A549 (cell line): ENCODE results near the gene CARD11. TPM values are rescaled to one million over a fixed set of nuclear protein-coding genes. Genes with fewer than 3 reads are reported as not detected.

ENCODE experiments used
- ATAC-seq, 2 experiments: fragments of 200-7000 bp in 1 of 2; fragments of >200 bp in 1 of 2; cut with Nextera tagmentation in 1 of 2; cut with Tn5 transposase in 1 of 2; 3 replicates each; pipeline versions ENCODE4 v1.8.0 to v1.9.1; 2018 to 2020; ENCODE audit warnings: mild to moderate bottlenecking in 1 of 2, moderate library complexity in 1 of 2
- CTCF ChIA-PET: fragments of 300-600 bp; sonication (Branson Sonifier 250); formaldehyde crosslinking; extraction: SDS; loops from one replicate; lab custom pipeline; 2021; ENCODE audit warnings: antibody characterized with exemption, inconsistent platforms; lab: Yijun Ruan, JAX
- POLR2A ChIA-PET: fragments of 350-600 bp; formaldehyde crosslinking; extraction: SDS; loops from one replicate; lab custom pipeline; 2021; ENCODE audit warnings: antibody characterized with exemption, inconsistent platforms; lab: Yijun Ruan, JAX
- DNase-seq, 2 experiments: peaks; one replicate each; pipeline versions ENCODE4 v3.0.0 to v3.0.0-alpha.2; 2011 to 2016; ENCODE audit warnings: low read depth in 1 of 2, low spot score in 1 of 2
- FAIRE-seq: peaks from 2 replicates; lab custom pipeline; 2011; peaks lifted over from hg19 to GRCh38; lab: Jason Lieb, UNC
- H3K27ac ChIP-seq, 2 experiments: fragments of >200 bp; sonication (Bioruptor Twin); formaldehyde crosslinking; 3 replicates each; pipeline ENCODE4 v1.5.1; 2016 to 2017
- H3K4me1 ChIP-seq: fragments of >200 bp; sonication (Bioruptor Twin); formaldehyde crosslinking; 3 replicates; pipeline ENCODE4 v1.6.1; 2016
- H3K4me2 ChIP-seq: fragments of >200 bp; sonication (Bioruptor Twin); formaldehyde crosslinking; 3 replicates; pipeline ENCODE4 v1.6.1; 2016
- H3K4me3 ChIP-seq: fragments of >200 bp; sonication (Bioruptor Twin); formaldehyde crosslinking; 3 replicates; pipeline ENCODE4 v1.5.1; 2016
- H3K9me3 ChIP-seq: fragments of >200 bp; sonication (Bioruptor Twin); formaldehyde crosslinking; 3 replicates; pipeline ENCODE4 v1.6.1; 2016
- CBX2 ChIP-seq: fragments of 200-600 bp; sonication (generic); IDR thresholded peaks from 2 replicates; pipeline ENCODE4 v1.6.1; 2016; ENCODE audit warnings: low read depth, mild to moderate bottlenecking, borderline replicate concordance
- CEBPB ChIP-seq, 2 experiments: fragments of >200 bp in 1 of 2; sonication (Bioruptor Twin) in 1 of 2; formaldehyde crosslinking in 1 of 2; IDR thresholded peaks; 2 replicates each; pipeline ENCODE4 v1.6.1; 2012 to 2016
- CHD4 ChIP-seq: fragments of 200-600 bp; sonication (generic); IDR thresholded peaks from 2 replicates; pipeline ENCODE4 v1.6.1; 2016; ENCODE audit warnings: antibody characterized with exemption, mild to moderate bottlenecking, borderline replicate concordance
- EHMT2 ChIP-seq: fragments of 200-600 bp; sonication (generic); IDR thresholded peaks from 2 replicates; pipeline ENCODE4 v1.6.1; 2016; ENCODE audit warnings: antibody characterized with exemption, low read depth, mild to moderate bottlenecking, moderate library complexity
- FOXS1 ChIP-seq: fragments of 250-450 bp; sonication (Bioruptor Pico); IDR thresholded peaks from 2 replicates; pipeline ENCODE4 v1.5.0; 2020; ENCODE audit warnings: mild to moderate bottlenecking, moderate library complexity
- HOXB13 ChIP-seq: fragments of 250-450 bp; sonication (Bioruptor Pico); IDR thresholded peaks from 2 replicates; pipeline ENCODE4 v1.5.0; 2020; ENCODE audit warnings: low read depth, mild to moderate bottlenecking, moderate library complexity
- HOXB5 ChIP-seq: fragments of 250-450 bp; sonication (Bioruptor Pico); IDR thresholded peaks from 2 replicates; pipeline ENCODE4 v1.5.0; 2020; ENCODE audit warnings: mild to moderate bottlenecking, moderate library complexity
- JUNB ChIP-seq: fragments of >200 bp; sonication (Bioruptor Twin); formaldehyde crosslinking; IDR thresholded peaks from 2 replicates; pipeline ENCODE4 v1.6.1; 2016
- MYC ChIP-seq: IDR thresholded peaks from 2 replicates; pipeline ENCODE4 v1.6.1; 2012; ENCODE audit warnings: mild to moderate bottlenecking, inconsistent platforms, low read length, improper control_type of control experiment, borderline replicate concordance
- NR3C1 ChIP-seq: fragments of >200 bp; sonication (Bioruptor Twin); formaldehyde crosslinking; IDR thresholded peaks from 3 replicates; pipeline ENCODE4 v1.6.1; 2017
- POLR2A ChIP-seq: IDR thresholded peaks from 2 replicates; pipeline ENCODE4 v1.6.1; 2012; ENCODE audit warnings: mild to moderate bottlenecking, low read length
- POLR2AphosphoS2 ChIP-seq: conservative IDR thresholded peaks from 2 replicates; pipeline ENCODE4 v1.6.1; 2012; ENCODE audit warnings: low read length, improper control_type of control experiment, inconsistent platforms
- RAD21 ChIP-seq, 2 experiments: fragments of >200 bp in 1 of 2; sonication (Bioruptor Twin) in 1 of 2; formaldehyde crosslinking in 1 of 2; IDR thresholded peaks in 1 of 2; conservative IDR thresholded peaks in 1 of 2; 2 replicates in 1 of 2; 3 replicates in 1 of 2; pipeline ENCODE4 v1.6.1; 2012 to 2018; ENCODE audit warnings: inconsistent platforms in 1 of 2
- RCOR1 ChIP-seq: fragments of 150-350 bp; IDR thresholded peaks from 2 replicates; pipeline ENCODE4 v1.6.1; 2014; ENCODE audit warnings: antibody characterized with exemption, low read length, low read depth
- RNF2 ChIP-seq: fragments of 200-600 bp; sonication (generic); IDR thresholded peaks from 2 replicates; pipeline ENCODE4 v1.6.1; 2016; ENCODE audit warnings: low read depth, mild to moderate bottlenecking, antibody characterized with exemption, moderate library complexity, borderline replicate concordance
- SMC3 ChIP-seq: fragments of >200 bp; sonication (Bioruptor Twin); formaldehyde crosslinking; IDR thresholded peaks from 3 replicates; pipeline ENCODE4 v1.6.1; 2018; ENCODE audit warnings: inconsistent platforms
- TFCP2L1 ChIP-seq: fragments of 250-450 bp; sonication (Bioruptor Pico); IDR thresholded peaks from 2 replicates; pipeline ENCODE4 v1.5.0; 2021; ENCODE audit warnings: mild to moderate bottlenecking
- ZNF302 ChIP-seq: fragments of 250-450 bp; sonication (Bioruptor Pico); IDR thresholded peaks from 2 replicates; pipeline ENCODE4 v1.9.0; 2021; ENCODE audit warnings: inconsistent platforms, mild to moderate bottlenecking, moderate library complexity
- ZSCAN20 ChIP-seq: fragments of 250-450 bp; sonication (Bioruptor Pico); IDR thresholded peaks from 2 replicates; pipeline ENCODE4 v1.8.0; 2022; ENCODE audit warnings: mild to moderate bottlenecking, moderate library complexity
- WGBS: methylation state at CpG from one replicate; pipeline ENCODE4 v1.1.6; 2017; ENCODE audit errors: missing lambda C conversion rate; 5-methylcytosine and 5-hydroxymethylcytosine counted together
- polyA plus RNA-seq, 4 experiments: library from polyadenylated mRNA; depleted of rRNA in 3 of 4; stranded (reverse); fragments of >200 nt; fragmentation: RNase III in 1 of 4; extraction: RNeasy Plus Mini Kit Qiagen cat#74134 plus additional on column Dnase treatment in 1 of 4; gene quantifications; 2 replicates in 3 of 4; 3 replicates in 1 of 4; pipeline ENCODE4 v1.2.3, GENCODE V29; 2011 to 2017
- TF ChIP-seq, protein P1 (sequence below): fragments of 200-600 bp; sonication (generic); IDR thresholded peaks from 2 replicates; pipeline ENCODE4 v1.6.1; 2016; ENCODE audit warnings: antibody characterized with exemption, mild to moderate bottlenecking, moderate library complexity
- TF ChIP-seq, protein P2 (sequence below): fragments of >200 bp; sonication (Bioruptor Twin); formaldehyde crosslinking; IDR thresholded peaks from 3 replicates; pipeline ENCODE4 v1.6.1; 2016
- TF ChIP-seq, protein P3 (sequence below): IDR thresholded peaks from 2 replicates; pipeline ENCODE4 v1.6.1; 2012
- TF ChIP-seq, protein P4 (sequence below): fragments of 450-650 bp; IDR thresholded peaks from 2 replicates; pipeline ENCODE4 v1.6.1; 2014; ENCODE audit warnings: antibody characterized with exemption

The CARD11 gene
- polyA plus RNA-seq, 2 of the 4 experiments (the other 2 are of a cell fraction) = 0.48 to 1.1 TPM

GRCh38 chr7:3028071-3028757, 15.5 kb downstream of the CARD11 start (continued):
- TF ChIP-seq, protein P1, sequence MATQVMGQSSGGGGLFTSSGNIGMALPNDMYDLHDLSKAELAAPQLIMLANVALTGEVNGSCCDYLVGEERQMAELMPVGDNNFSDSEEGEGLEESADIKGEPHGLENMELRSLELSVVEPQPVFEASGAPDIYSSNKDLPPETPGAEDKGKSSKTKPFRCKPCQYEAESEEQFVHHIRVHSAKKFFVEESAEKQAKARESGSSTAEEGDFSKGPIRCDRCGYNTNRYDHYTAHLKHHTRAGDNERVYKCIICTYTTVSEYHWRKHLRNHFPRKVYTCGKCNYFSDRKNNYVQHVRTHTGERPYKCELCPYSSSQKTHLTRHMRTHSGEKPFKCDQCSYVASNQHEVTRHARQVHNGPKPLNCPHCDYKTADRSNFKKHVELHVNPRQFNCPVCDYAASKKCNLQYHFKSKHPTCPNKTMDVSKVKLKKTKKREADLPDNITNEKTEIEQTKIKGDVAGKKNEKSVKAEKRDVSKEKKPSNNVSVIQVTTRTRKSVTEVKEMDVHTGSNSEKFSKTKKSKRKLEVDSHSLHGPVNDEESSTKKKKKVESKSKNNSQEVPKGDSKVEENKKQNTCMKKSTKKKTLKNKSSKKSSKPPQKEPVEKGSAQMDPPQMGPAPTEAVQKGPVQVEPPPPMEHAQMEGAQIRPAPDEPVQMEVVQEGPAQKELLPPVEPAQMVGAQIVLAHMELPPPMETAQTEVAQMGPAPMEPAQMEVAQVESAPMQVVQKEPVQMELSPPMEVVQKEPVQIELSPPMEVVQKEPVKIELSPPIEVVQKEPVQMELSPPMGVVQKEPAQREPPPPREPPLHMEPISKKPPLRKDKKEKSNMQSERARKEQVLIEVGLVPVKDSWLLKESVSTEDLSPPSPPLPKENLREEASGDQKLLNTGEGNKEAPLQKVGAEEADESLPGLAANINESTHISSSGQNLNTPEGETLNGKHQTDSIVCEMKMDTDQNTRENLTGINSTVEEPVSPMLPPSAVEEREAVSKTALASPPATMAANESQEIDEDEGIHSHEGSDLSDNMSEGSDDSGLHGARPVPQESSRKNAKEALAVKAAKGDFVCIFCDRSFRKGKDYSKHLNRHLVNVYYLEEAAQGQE = no peak
- TF ChIP-seq CBX2 (no peak), CHD4 (no peak), RNF2 (no peak)
- TF ChIP-seq, protein P2, sequence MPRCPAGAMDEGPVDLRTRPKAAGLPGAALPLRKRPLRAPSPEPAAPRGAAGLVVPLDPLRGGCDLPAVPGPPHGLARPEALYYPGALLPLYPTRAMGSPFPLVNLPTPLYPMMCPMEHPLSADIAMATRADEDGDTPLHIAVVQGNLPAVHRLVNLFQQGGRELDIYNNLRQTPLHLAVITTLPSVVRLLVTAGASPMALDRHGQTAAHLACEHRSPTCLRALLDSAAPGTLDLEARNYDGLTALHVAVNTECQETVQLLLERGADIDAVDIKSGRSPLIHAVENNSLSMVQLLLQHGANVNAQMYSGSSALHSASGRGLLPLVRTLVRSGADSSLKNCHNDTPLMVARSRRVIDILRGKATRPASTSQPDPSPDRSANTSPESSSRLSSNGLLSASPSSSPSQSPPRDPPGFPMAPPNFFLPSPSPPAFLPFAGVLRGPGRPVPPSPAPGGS = no peak

DNA sequence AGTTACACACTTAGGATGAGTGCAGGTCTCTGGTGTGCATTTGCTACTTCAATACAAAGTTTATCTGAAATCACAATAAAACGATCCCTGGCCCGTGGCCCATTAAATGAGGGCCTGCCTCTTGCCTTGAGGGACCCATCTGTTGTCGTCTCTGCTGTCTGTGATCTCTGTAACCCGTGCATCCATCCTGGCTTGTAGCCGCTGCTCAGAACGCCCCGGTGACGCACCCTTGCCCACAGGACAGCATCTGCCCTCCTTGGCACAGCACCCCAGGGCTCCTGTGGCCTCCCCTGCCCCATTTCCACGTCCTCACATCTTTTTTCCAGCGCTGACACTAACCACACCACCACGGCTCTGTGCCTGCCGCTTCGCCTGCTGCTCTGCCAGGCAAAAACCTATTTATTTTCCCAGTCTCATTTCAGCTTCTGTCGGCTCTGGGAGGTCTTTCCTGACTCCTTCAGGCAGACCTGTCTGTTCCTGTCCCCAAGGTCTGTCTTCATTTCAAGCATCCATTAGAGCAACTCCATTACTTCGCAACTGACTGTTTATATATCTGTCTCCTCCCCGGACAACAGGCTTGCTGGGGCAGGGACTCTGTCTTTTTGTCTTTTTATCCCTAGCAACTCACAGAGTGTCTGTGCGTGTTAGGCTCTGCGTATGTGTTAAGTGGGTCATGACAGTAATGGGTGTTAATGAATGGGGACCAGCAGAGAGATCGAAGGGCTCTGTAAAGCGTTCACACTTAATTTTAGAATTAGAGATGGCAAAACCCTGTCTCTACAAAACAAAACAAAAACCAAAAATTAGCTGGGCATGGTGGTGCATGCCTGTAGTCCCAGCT, 16.4 kb downstream of the CARD11 start:
- ATAC-seq = no peak
- TF ChIP-seq CEBPB (IDR thresholded peaks at IDR 0.05) (no peak), POLR2A (0 out of 2 replicates have a peak, but pooled peaks have one; percentile 6)
- FAIRE-seq = no peak
- POLR2A ChIA-PET = no interaction called here
- CTCF ChIA-PET = no interaction called here
- no peak for DNase-seq
- Histone ChIP-seq H3K9me3 (peaks cover 11% of the 10 kb centered on the region; the same call in 2 of the 3 replicates), H3K4me2 (peak overlapping the region; percentile 48), H3K4me3 (no peak overlapping the region), H3K4me1 (peaks cover 21% of the 10 kb centered on the region), H3K27ac (peak overlapping the region; percentile 67 to 83)
- 90% methylated on average over 20 of the region's 20 CpGs for WGBS

DNA sequence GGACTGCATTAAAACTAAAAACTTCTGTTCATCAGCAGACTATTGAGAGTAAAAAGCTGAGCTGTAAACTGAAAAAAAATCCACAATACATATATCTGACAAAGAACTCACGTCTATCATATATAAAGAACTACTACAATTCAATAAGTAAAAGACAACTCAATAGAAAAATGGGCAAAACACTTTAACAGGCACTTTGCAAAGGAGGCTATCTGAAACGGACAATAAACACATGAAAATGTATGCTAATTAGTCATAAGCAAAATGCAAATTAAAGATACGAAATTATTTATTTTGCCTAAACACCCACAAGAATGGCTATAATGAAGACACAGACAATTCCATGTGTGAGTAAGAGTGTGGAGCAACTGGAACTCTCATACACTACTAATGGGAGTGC, 18.1 kb downstream of the CARD11 start:
- TF ChIP-seq, protein P3, sequence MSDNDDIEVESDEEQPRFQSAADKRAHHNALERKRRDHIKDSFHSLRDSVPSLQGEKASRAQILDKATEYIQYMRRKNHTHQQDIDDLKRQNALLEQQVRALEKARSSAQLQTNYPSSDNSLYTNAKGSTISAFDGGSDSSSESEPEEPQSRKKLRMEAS = no peak
- no peak for TF ChIP-seq MYC
- TF ChIP-seq EHMT2 = no peak
- TF ChIP-seq RAD21 (conservative IDR thresholded peaks at IDR 0.05 in 1 of 2, IDR thresholded peaks at IDR 0.05 in 1 of 2) = no peak
- no peak for TF ChIP-seq ZSCAN20 (CRISPR knock-in tag)
- no peak for TF ChIP-seq TFCP2L1 (CRISPR knock-in tag)
- no peak for TF ChIP-seq HOXB5 (CRISPR knock-in tag)
- TF ChIP-seq RCOR1 = no peak
- TF ChIP-seq JUNB = no peak
- TF ChIP-seq POLR2AphosphoS2 = no peak
- TF ChIP-seq SMC3 = no peak
- TF ChIP-seq, protein P4, sequence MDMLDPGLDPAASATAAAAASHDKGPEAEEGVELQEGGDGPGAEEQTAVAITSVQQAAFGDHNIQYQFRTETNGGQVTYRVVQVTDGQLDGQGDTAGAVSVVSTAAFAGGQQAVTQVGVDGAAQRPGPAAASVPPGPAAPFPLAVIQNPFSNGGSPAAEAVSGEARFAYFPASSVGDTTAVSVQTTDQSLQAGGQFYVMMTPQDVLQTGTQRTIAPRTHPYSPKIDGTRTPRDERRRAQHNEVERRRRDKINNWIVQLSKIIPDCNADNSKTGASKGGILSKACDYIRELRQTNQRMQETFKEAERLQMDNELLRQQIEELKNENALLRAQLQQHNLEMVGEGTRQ = no peak
- TF ChIP-seq FOXS1 (CRISPR knock-in tag) = no peak
- TF ChIP-seq HOXB13 (CRISPR knock-in tag) = no peak
- no peak for TF ChIP-seq NR3C1
- no peak for TF ChIP-seq RNF2
- TF ChIP-seq ZNF302 = no peak
- no peak overlapping the region for H3K27ac ChIP-seq
- FAIRE-seq (no peak), ATAC-seq (no peak), DNase-seq (no peak)
- H3K4me1 ChIP-seq = peaks cover 21% of the 10 kb centered on the region
- no peak overlapping the region for H3K4me3 ChIP-seq
- CTCF ChIA-PET = interaction anchor here (0.6 kb wide), 1 partner anchor 11 kb away, joined by 3 read pairs; no protein-coding TSS in a partner anchor
- 59% methylated on average over 3 of the region's 3 CpGs for WGBS
- no peak overlapping the region for H3K4me2 ChIP-seq
- POLR2A ChIA-PET = no interaction called here
- H3K9me3 ChIP-seq = peaks cover 22% of the 10 kb centered on the region
